ENCODE results near the gene DENND6A. TPM values are rescaled to one million over a fixed set of nuclear protein-coding genes. Genes with fewer than 3 reads are reported as not detected.
"Not testable (repeated sequence)": the region's sequence is repeated elsewhere in the genome, so short reads cannot be mapped to it uniquely, and the experiment has no call there.

The DENND6A gene
- total and polyA plus RNA-seq, 2 experiments from 2014 or later = 10.6 to 13.8 TPM

DNA sequence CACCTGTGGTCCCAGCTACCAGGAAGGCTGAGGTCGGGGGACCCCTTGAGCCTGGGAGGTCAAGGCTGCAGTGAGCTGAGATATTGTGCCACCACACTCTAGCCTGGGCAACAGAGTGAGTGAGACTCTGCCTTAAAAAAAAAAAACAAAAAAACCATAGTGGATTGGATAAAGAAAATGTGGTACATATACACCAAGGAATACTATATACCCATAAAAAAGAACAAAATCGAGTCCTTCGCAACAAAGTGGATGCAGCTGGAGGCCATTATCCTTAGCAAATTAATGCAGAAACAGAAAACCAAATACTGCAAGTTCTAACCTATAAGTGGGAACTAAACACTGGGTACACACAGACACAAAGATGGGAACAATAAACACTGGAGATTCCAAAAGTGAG is 75.1 kb downstream of the DENND6A start:
- no peak for DNase-seq (ENCODE audit: low read depth in 1 of 2, low spot score in 1 of 2)
- H3K4me1 ChIP-seq (ENCODE audit: low read depth) = no peaks in the 10 kb centered on the region
- H3K9me3 ChIP-seq (ENCODE audit: low read depth) = no peaks in the 10 kb centered on the region
- TF ChIP-seq, protein P1, sequence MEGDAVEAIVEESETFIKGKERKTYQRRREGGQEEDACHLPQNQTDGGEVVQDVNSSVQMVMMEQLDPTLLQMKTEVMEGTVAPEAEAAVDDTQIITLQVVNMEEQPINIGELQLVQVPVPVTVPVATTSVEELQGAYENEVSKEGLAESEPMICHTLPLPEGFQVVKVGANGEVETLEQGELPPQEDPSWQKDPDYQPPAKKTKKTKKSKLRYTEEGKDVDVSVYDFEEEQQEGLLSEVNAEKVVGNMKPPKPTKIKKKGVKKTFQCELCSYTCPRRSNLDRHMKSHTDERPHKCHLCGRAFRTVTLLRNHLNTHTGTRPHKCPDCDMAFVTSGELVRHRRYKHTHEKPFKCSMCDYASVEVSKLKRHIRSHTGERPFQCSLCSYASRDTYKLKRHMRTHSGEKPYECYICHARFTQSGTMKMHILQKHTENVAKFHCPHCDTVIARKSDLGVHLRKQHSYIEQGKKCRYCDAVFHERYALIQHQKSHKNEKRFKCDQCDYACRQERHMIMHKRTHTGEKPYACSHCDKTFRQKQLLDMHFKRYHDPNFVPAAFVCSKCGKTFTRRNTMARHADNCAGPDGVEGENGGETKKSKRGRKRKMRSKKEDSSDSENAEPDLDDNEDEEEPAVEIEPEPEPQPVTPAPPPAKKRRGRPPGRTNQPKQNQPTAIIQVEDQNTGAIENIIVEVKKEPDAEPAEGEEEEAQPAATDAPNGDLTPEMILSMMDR (IDR thresholded peaks at IDR 0.05; ENCODE audit: low read depth, low read length) = no peak
- H3K4me3 ChIP-seq = no peak overlapping the region
- H3K27me3 ChIP-seq = no peaks in the 10 kb centered on the region
- no peak overlapping the region for H3K27ac ChIP-seq
- peaks cover under 1% of the 10 kb centered on the region for H3K36me3 ChIP-seq

DNA sequence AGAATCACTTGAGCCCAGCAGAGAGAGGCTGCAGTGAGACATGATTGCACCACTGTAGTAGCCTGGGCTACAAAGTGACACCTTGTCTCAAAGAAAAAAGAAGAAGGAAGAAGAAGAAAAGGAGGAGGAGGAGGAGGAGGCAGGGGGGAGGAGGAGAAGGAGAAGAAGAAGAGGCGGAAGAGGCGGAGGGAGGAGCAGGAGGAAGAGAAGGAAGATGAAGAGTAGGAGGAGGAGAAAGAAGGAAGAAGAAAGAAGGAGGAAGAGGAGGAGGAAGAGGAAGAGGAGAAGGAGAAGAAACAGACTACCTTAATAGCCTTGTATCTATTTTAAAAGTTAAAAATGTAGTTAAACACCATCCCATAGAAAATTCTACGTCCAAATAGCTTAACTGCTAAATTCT is 76.6 kb downstream of the DENND6A start:
- Histone ChIP-seq H3K9me3 (ENCODE audit: low read depth) (no peaks in the 10 kb centered on the region), H3K27ac (no peak overlapping the region), H3K36me3 (no peaks in the 10 kb centered on the region), H3K27me3 (no peaks in the 10 kb centered on the region), H3K4me1 (ENCODE audit: low read depth) (no peaks in the 10 kb centered on the region), H3K4me3 (no peak overlapping the region)
- TF ChIP-seq, protein P1 (IDR thresholded peaks at IDR 0.05; ENCODE audit: low read depth, low read length) = no peak
- no peak for DNase-seq (ENCODE audit: low read depth in 1 of 2, low spot score in 1 of 2)

DNA sequence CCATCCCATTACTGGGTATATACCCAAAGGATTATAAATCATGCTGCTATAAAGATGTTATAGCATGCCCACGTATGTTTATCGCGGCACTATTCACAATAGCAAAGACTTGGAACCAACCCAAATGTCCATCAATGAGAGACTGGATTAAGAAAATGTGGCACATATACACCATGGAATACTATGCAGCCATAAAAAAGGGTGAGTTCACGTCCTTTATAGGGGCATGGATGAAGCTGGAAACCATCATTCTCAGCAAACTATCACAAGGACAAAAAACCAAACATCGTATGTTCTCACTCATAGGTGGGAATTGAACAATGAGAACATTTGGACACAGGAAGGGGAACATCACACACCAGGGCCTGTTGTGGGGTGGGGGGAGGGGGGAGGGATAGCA is 81.0 kb downstream of the DENND6A start:
- not testable (repeated sequence) for DNase-seq (ENCODE audit: low read depth in 1 of 2, low spot score in 1 of 2); H3K36me3 ChIP-seq; H3K4me1 ChIP-seq (ENCODE audit: low read depth); H3K27me3 ChIP-seq; H3K4me3 ChIP-seq; H3K9me3 ChIP-seq (ENCODE audit: low read depth); H3K27ac ChIP-seq

DNA sequence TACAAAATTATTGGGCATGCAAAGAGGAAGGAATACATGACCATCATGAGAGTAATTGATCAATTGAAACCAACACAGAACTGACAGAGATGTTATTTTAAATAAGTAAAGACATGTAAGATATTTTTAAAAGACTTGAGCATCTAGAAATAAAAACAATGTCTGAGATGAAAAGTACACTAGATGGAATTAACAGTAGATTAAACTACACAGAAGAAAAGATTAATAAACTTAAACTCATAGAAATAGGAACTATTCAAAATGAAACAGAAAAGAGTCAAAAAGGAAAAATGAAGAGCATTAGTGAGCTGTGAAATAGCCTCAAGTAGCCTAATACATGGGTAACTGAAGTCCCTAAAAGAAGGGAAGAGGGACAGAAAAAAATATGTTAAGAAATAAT is 87.2 kb downstream of the DENND6A start:
- TF ChIP-seq, protein P1 (IDR thresholded peaks at IDR 0.05; ENCODE audit: low read depth, low read length) = no peak
- DNase-seq (ENCODE audit: low read depth in 1 of 2, low spot score in 1 of 2) = no peak
- Histone ChIP-seq H3K27me3 (no peaks in the 10 kb centered on the region), H3K36me3 (no peaks in the 10 kb centered on the region), H3K4me3 (no peak overlapping the region), H3K4me1 (ENCODE audit: low read depth) (no peaks in the 10 kb centered on the region), H3K27ac (no peak overlapping the region), H3K9me3 (ENCODE audit: low read depth) (no peaks in the 10 kb centered on the region)

DNA sequence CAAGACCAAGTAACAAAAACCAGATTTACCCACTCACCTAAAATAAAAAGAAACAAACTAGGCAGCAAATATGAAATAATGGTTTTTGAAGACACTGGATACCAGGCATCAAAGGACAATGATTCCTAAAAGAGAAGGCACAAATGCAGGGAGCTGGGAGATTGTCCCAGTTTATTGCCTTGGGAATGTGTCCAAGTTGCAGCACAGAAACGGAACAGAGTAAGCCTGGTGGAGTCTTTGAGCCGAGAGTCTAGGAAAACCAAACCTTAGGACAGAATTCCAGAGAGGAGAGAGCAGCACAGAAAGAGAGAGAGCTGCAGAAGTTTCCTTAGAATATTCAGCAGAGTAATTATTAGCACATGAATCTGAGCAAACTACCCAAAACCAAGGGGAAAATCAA is 87.9 kb downstream of the DENND6A start:
- no peaks in the 10 kb centered on the region for H3K9me3 ChIP-seq (ENCODE audit: low read depth)
- H3K27ac ChIP-seq = no peak overlapping the region
- H3K4me3 ChIP-seq = no peak overlapping the region
- no peaks in the 10 kb centered on the region for H3K27me3 ChIP-seq
- no peaks in the 10 kb centered on the region for H3K4me1 ChIP-seq (ENCODE audit: low read depth)
- no peaks in the 10 kb centered on the region for H3K36me3 ChIP-seq
- TF ChIP-seq, protein P1 (IDR thresholded peaks at IDR 0.05; ENCODE audit: low read depth, low read length) = no peak
- no peak for DNase-seq (ENCODE audit: low read depth in 1 of 2, low spot score in 1 of 2)

DNA sequence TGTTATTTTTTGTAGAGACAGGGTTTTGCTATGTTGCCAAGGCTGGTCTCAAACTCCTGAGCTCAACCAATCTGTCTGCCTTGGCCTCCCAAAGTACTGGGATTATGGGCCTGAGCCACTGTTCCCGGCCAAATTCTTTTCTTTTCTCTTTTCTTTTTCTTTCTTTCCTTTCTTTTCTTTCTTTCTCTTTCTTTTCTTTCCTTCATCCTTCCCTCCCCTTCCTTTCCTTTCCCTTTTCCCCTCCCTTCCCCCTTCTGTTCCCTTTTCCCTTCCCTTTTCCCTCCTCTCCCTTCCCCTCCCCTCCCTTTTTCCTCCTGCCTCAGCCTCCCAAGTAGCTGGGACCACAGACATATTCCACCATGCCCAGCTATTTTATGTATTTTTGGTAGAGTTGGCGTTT is 92.7 kb downstream of the DENND6A start:
- H3K27ac ChIP-seq = no peak overlapping the region
- TF ChIP-seq, protein P1 (IDR thresholded peaks at IDR 0.05; ENCODE audit: low read depth, low read length) = no peak
- H3K27me3 ChIP-seq = no peaks in the 10 kb centered on the region
- no peak overlapping the region for H3K4me3 ChIP-seq
- H3K36me3 ChIP-seq = no peaks in the 10 kb centered on the region
- no peaks in the 10 kb centered on the region for H3K9me3 ChIP-seq (ENCODE audit: low read depth)
- DNase-seq (ENCODE audit: low read depth in 1 of 2, low spot score in 1 of 2) = no peak
- H3K4me1 ChIP-seq (ENCODE audit: low read depth) = peaks cover 20% of the 10 kb centered on the region

Measured in cardiac muscle cell (in vitro differentiated cells and primary cell).